Measurements from ENCODE around the gene NLRX1.

Gene NLRX1

GRCh38 chr11:119206511-119207414 is 38.2 kb downstream of the NLRX1 start:
- Histone ChIP-seq H2BK5ac (ENCODE audit: low read length) (peak overlapping the region; percentile 82), H2BK120ac (ENCODE audit: low read depth, low read length) (no peak overlapping the region), H2BK15ac (ENCODE audit: low read length) (peak overlapping the region; percentile 94), H3K9ac (ENCODE audit: low read depth, low read length, poor library complexity) (peak overlapping the region; percentile 95), H3K9me3 (replicated peaks in 1 of 2; ENCODE audit: control insufficient read depth in 2 of 2, insufficient read depth in 1 of 2, low read depth in 1 of 2, low read length in 2 of 2) (no peaks in the 10 kb centered on the region), H3K18ac (ENCODE audit: low read length) (peak overlapping the region; percentile 98), H3K23ac (ENCODE audit: low read depth, low read length, poor library complexity) (peak overlapping the region; percentile 80), H3K4me3 (ENCODE audit: low read length in 2 of 2) (peak overlapping the region; percentile 85 to 91), H3K27ac (replicated peaks; ENCODE audit: low read length) (peak overlapping the region; percentile 98), H4K91ac (ENCODE audit: low read depth, low read length, poor library complexity) (no peak overlapping the region), H2BK12ac (ENCODE audit: low read length) (peak overlapping the region; percentile 41), H3K4ac (ENCODE audit: low read length) (no peak overlapping the region), H3K4me2 (ENCODE audit: insufficient read depth, low read length, poor library complexity, severe bottlenecking) (peak overlapping the region; percentile 87), H3K36me3 (replicated peaks in 1 of 2; ENCODE audit: control insufficient read depth in 2 of 2, insufficient read depth in 2 of 2, low read length in 2 of 2) (peaks cover 0 to 2% of the 10 kb centered on the region in 2 donors), H3K4me1 (ENCODE audit: control insufficient read depth in 2 of 2, insufficient read depth in 1 of 2, low read depth in 1 of 2, low read length in 2 of 2) (peaks cover 2 to 3% of the 10 kb centered on the region in 2 donors), H2AK5ac (ENCODE audit: low read depth, low read length) (peak overlapping the region; percentile 68), H2AFZ (ENCODE audit: low read length) (peak overlapping the region; percentile 99), H3K27me3 (ENCODE audit: control insufficient read depth in 3 of 3, insufficient read depth in 3 of 3, low read depth in 1 of 3, low read length in 3 of 3) (no peaks in the 10 kb centered on the region), H4K8ac (ENCODE audit: low read depth, low read length) (peak overlapping the region; percentile 43), H3K14ac (ENCODE audit: low read length) (peak overlapping the region; percentile 89), H3K79me1 (ENCODE audit: low read depth, low read length) (no peaks in the 10 kb centered on the region)
- DNase-seq (ENCODE audit: low spot score), result peak; percentile 17
- WGBS, 2 donors (ENCODE audit: extremely low coverage in 2 of 2, insufficient read length in 2 of 2, insufficient replicate concordance in 1 of 2), result no CpG with 5 or more reads among the region's 41 CpGs

- no CpG with 5 or more reads among the region's 11 CpGs for WGBS, 2 donors (ENCODE audit: extremely low coverage in 2 of 2, insufficient read length in 2 of 2, insufficient replicate concordance in 1 of 2)
- no peak for DNase-seq (ENCODE audit: low spot score)
- no peak overlapping the region for H2BK5ac ChIP-seq (ENCODE audit: low read length)
These were observed 39.0 kb downstream of the NLRX1 start for GRCh38 chr11:119207415-119207960.

DNA sequence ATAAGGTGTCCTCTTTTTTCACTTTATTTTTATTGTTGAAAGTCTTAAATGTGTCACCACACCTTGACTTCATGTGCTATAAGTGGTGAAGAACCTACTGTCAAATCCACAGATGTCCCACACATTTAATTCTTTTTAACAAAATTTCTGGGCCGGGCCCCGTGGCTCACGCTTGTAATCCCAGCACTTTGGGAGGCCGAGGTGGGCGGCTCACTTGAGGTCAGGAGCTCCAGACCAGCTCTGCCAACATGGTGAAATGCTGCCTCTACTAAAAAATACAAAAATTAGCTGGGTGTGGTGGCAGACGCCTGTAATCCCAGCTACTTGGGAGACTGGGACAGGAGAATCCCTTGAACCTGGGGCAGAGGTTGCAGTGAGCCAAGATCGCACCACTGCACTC is 40.7 kb downstream of the NLRX1 start:
- H2BK15ac ChIP-seq (ENCODE audit: low read length), result no peak overlapping the region
- H2BK5ac ChIP-seq (ENCODE audit: low read length), result no peak overlapping the region
- no peak overlapping the region for H2BK12ac ChIP-seq (ENCODE audit: low read length)
- no peak overlapping the region for H3K4me3 ChIP-seq (ENCODE audit: low read length in 2 of 2)
- no peak overlapping the region for H4K91ac ChIP-seq (ENCODE audit: low read depth, low read length, poor library complexity)
- H3K27ac ChIP-seq (replicated peaks; ENCODE audit: low read length), result no peak overlapping the region
- WGBS, 2 donors (ENCODE audit: extremely low coverage in 2 of 2, insufficient read length in 2 of 2, insufficient replicate concordance in 1 of 2), result no CpG with 5 or more reads among the region's 7 CpGs
- H3K4ac ChIP-seq (ENCODE audit: low read length), result no peak overlapping the region
- no peak overlapping the region for H3K9ac ChIP-seq (ENCODE audit: low read depth, low read length, poor library complexity)
- no peaks in the 10 kb centered on the region for H3K27me3 ChIP-seq (ENCODE audit: control insufficient read depth in 3 of 3, insufficient read depth in 3 of 3, low read depth in 1 of 3, low read length in 3 of 3)
- H3K36me3 ChIP-seq (replicated peaks in 1 of 2; ENCODE audit: control insufficient read depth in 2 of 2, insufficient read depth in 2 of 2, low read length in 2 of 2), result peaks cover 0 to 2% of the 10 kb centered on the region in 2 donors
- H3K4me2 ChIP-seq (ENCODE audit: insufficient read depth, low read length, poor library complexity, severe bottlenecking), result no peak overlapping the region
- no peak overlapping the region for H3K23ac ChIP-seq (ENCODE audit: low read depth, low read length, poor library complexity)
- no peak overlapping the region for H3K14ac ChIP-seq (ENCODE audit: low read length)
- no peak overlapping the region for H4K8ac ChIP-seq (ENCODE audit: low read depth, low read length)
- no peak overlapping the region for H3K18ac ChIP-seq (ENCODE audit: low read length)
- H3K4me1 ChIP-seq (ENCODE audit: control insufficient read depth in 2 of 2, insufficient read depth in 1 of 2, low read depth in 1 of 2, low read length in 2 of 2), result peaks cover 2 to 3% of the 10 kb centered on the region in 2 donors
- peaks cover 1% of the 10 kb centered on the region for H3K79me1 ChIP-seq (ENCODE audit: low read depth, low read length)
- H3K9me3 ChIP-seq (replicated peaks in 1 of 2; ENCODE audit: control insufficient read depth in 2 of 2, insufficient read depth in 1 of 2, low read depth in 1 of 2, low read length in 2 of 2), result no peaks in the 10 kb centered on the region
- H2BK120ac ChIP-seq (ENCODE audit: low read depth, low read length), result no peak overlapping the region
- no peak overlapping the region for H2AFZ ChIP-seq (ENCODE audit: low read length)
- DNase-seq (ENCODE audit: low spot score), result no peak
- H2AK5ac ChIP-seq (ENCODE audit: low read depth, low read length), result no peak overlapping the region

More at GRCh38 chr11:119207415-119207960, 39.0 kb downstream of the NLRX1 start:
- Histone ChIP-seq H3K27me3 (ENCODE audit: control insufficient read depth in 3 of 3, insufficient read depth in 3 of 3, low read depth in 1 of 3, low read length in 3 of 3) (no peaks in the 10 kb centered on the region), H4K8ac (ENCODE audit: low read depth, low read length) (no peak overlapping the region), H3K14ac (ENCODE audit: low read length) (no peak overlapping the region), H3K18ac (ENCODE audit: low read length) (no peak overlapping the region), H2BK12ac (ENCODE audit: low read length) (no peak overlapping the region), H2AFZ (ENCODE audit: low read length) (no peak overlapping the region), H3K4me3 (ENCODE audit: low read length in 2 of 2) (peak overlapping the region in 1 of 2 donors; percentile 85), H3K4me2 (ENCODE audit: insufficient read depth, low read length, poor library complexity, severe bottlenecking) (peak overlapping the region; percentile 87), H2AK5ac (ENCODE audit: low read depth, low read length) (no peak overlapping the region), H3K4me1 (ENCODE audit: control insufficient read depth in 2 of 2, insufficient read depth in 1 of 2, low read depth in 1 of 2, low read length in 2 of 2) (peaks cover 2 to 3% of the 10 kb centered on the region in 2 donors), H3K36me3 (replicated peaks in 1 of 2; ENCODE audit: control insufficient read depth in 2 of 2, insufficient read depth in 2 of 2, low read length in 2 of 2) (peaks cover 0 to 2% of the 10 kb centered on the region in 2 donors), H3K9ac (ENCODE audit: low read depth, low read length, poor library complexity) (no peak overlapping the region), H4K91ac (ENCODE audit: low read depth, low read length, poor library complexity) (no peak overlapping the region), H3K4ac (ENCODE audit: low read length) (no peak overlapping the region), H3K27ac (replicated peaks; ENCODE audit: low read length) (no peak overlapping the region), H2BK120ac (ENCODE audit: low read depth, low read length) (no peak overlapping the region), H3K9me3 (replicated peaks in 1 of 2; ENCODE audit: control insufficient read depth in 2 of 2, insufficient read depth in 1 of 2, low read depth in 1 of 2, low read length in 2 of 2) (no peaks in the 10 kb centered on the region), H3K79me1 (ENCODE audit: low read depth, low read length) (no peaks in the 10 kb centered on the region), H2BK15ac (ENCODE audit: low read length) (no peak overlapping the region), H3K23ac (ENCODE audit: low read depth, low read length, poor library complexity) (no peak overlapping the region)

DNA sequence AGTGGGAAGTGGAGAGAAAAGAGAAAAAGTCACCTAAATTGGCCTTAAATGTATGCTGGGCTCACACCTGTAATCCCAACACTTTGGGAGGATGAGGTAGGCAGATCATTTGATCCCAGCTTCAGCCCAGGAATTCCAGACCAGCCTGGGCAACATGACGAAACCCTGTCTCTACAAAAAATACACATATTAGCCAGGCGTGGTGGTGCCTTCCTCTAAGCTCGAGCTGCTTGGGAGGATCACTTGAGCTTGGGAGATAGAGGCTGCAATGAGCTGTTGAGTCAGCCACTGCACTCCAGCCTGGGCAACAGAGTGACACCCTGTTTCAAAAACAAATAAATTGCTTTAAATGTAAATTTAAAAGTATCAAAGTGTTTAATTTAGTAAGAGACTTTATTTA is 41.5 kb downstream of the NLRX1 start:
- no peak overlapping the region for H4K91ac ChIP-seq (ENCODE audit: low read depth, low read length, poor library complexity)
- H3K4me1 ChIP-seq (ENCODE audit: control insufficient read depth in 2 of 2, insufficient read depth in 1 of 2, low read depth in 1 of 2, low read length in 2 of 2), result peaks cover 2 to 3% of the 10 kb centered on the region in 2 donors
- no peak for DNase-seq (ENCODE audit: low spot score)
- H3K27me3 ChIP-seq (ENCODE audit: control insufficient read depth in 3 of 3, insufficient read depth in 3 of 3, low read depth in 1 of 3, low read length in 3 of 3), result no peaks in the 10 kb centered on the region
- H3K4me2 ChIP-seq (ENCODE audit: insufficient read depth, low read length, poor library complexity, severe bottlenecking), result no peak overlapping the region
- H2AK5ac ChIP-seq (ENCODE audit: low read depth, low read length), result no peak overlapping the region
- peaks cover 1% of the 10 kb centered on the region for H3K79me1 ChIP-seq (ENCODE audit: low read depth, low read length)
- no peak overlapping the region for H2AFZ ChIP-seq (ENCODE audit: low read length)
- H3K4ac ChIP-seq (ENCODE audit: low read length), result no peak overlapping the region
- no peak overlapping the region for H2BK120ac ChIP-seq (ENCODE audit: low read depth, low read length)
- peaks cover 0 to 2% of the 10 kb centered on the region in 2 donors for H3K36me3 ChIP-seq (replicated peaks in 1 of 2; ENCODE audit: control insufficient read depth in 2 of 2, insufficient read depth in 2 of 2, low read length in 2 of 2)
- no peak overlapping the region for H2BK5ac ChIP-seq (ENCODE audit: low read length)
- no peak overlapping the region for H3K27ac ChIP-seq (replicated peaks; ENCODE audit: low read length)
- no peak overlapping the region for H3K14ac ChIP-seq (ENCODE audit: low read length)
- no peak overlapping the region for H3K23ac ChIP-seq (ENCODE audit: low read depth, low read length, poor library complexity)
- no CpG with 5 or more reads among the region's 3 CpGs for WGBS, 2 donors (ENCODE audit: extremely low coverage in 2 of 2, insufficient read length in 2 of 2, insufficient replicate concordance in 1 of 2)
- H3K9ac ChIP-seq (ENCODE audit: low read depth, low read length, poor library complexity), result no peak overlapping the region
- no peak overlapping the region for H4K8ac ChIP-seq (ENCODE audit: low read depth, low read length)
- no peaks in the 10 kb centered on the region for H3K9me3 ChIP-seq (replicated peaks in 1 of 2; ENCODE audit: control insufficient read depth in 2 of 2, insufficient read depth in 1 of 2, low read depth in 1 of 2, low read length in 2 of 2)
- no peak overlapping the region for H3K4me3 ChIP-seq (ENCODE audit: low read length in 2 of 2)
- no peak overlapping the region for H3K18ac ChIP-seq (ENCODE audit: low read length)
- no peak overlapping the region for H2BK15ac ChIP-seq (ENCODE audit: low read length)
- no peak overlapping the region for H2BK12ac ChIP-seq (ENCODE audit: low read length)
